ENCODE results near the gene MED20.

- TF ChIP-seq CTCF (IDR thresholded peaks at IDR 0.05) (peak in 1 of 6 experiments; percentile 5), POLR2A (IDR thresholded peaks at IDR 0.05) (peak in 2 of 4 donors; percentile 24 to 41)
These were observed 20.5 kb upstream of the MED20 start, which contains the start of gene CCND3 for GRCh38 chr6:41941280-41942066.

All from esophagus squamous epithelium (tissue), 4 donors.